ENCODE results near the gene ZNF652.

GRCh38 chr17:49387498-49388289 is 25.6 kb upstream of the ZNF652 start:
- no peak for TF ChIP-seq CTCF (IDR thresholded peaks at IDR 0.05)
- no peak for TF ChIP-seq YY1 (IDR thresholded peaks at IDR 0.05; ENCODE audit: low read depth)
